Chondrocyte (in vitro differentiated cells): ENCODE results near the gene SCGB1D2. TPM values are rescaled to one million over a fixed set of nuclear protein-coding genes. Genes with fewer than 3 reads are reported as not detected.

ENCODE experiments used
- DNase-seq: peaks from one replicate; pipeline ENCODE4 v3.0.0; 2021; ENCODE audit warnings: mixed read lengths, low spot score
- H3K27ac Mint-ChIP-seq: one replicate; pipeline ENCODE4 v1.8.0; 2021; ENCODE audit warnings: mild to moderate bottlenecking, moderate library complexity, mixed read lengths; ENCODE audit not compliant: unreplicated experiment
- H3K27me3 Mint-ChIP-seq: 2 replicates; pipeline ENCODE4 v1.8.0; 2021; ENCODE audit warnings: low read depth, mixed read lengths
- H3K36me3 Mint-ChIP-seq: 2 replicates; pipeline ENCODE4 v1.8.0; 2021; ENCODE audit warnings: low read depth, mixed read lengths
- H3K4me1 Mint-ChIP-seq: 2 replicates; pipeline ENCODE4 v1.8.0; 2021; ENCODE audit warnings: low read depth, mild to moderate bottlenecking, mixed read lengths
- H3K4me3 Mint-ChIP-seq: one replicate; pipeline ENCODE4 v1.8.0; 2021; ENCODE audit warnings: mild to moderate bottlenecking, moderate library complexity, mixed read lengths; ENCODE audit not compliant: unreplicated experiment
- H3K9me3 Mint-ChIP-seq: 2 replicates; pipeline ENCODE4 v1.8.0; 2021; ENCODE audit warnings: low read depth, mixed read lengths
- CTCF ChIP-seq: fragments of 200-600 bp; sonication (generic); IDR thresholded peaks from 2 replicates; pipeline ENCODE4 v1.5.0; 2021; ENCODE audit warnings: antibody characterized with exemption, mild to moderate bottlenecking, moderate library complexity
- total RNA-seq: library from RNA; stranded (reverse); gene quantifications from 3 replicates; pipeline ENCODE4 v1.2.1, GENCODE V29; 2021

SCGB1D2 gene
- total RNA-seq, 1 donor from 2014 or later = not detected

GRCh38 chr11:62256281-62256680, 14.2 kb downstream of the SCGB1D2 start:
- no peak for DNase-seq
- Mint-ChIP-seq H3K4me1 (no peaks in the 10 kb centered on the region), H3K27me3 (peaks cover 33% of the 10 kb centered on the region), H3K36me3 (peaks cover 6% of the 10 kb centered on the region), H3K9me3 (peaks cover 22% of the 10 kb centered on the region), H3K4me3 (no peak overlapping the region), H3K27ac (no peak overlapping the region)
- TF ChIP-seq CTCF = no peak

GRCh38 chr11:62260261-62260953, 18.4 kb downstream of the SCGB1D2 start:
- Mint-ChIP-seq H3K9me3 (no peaks in the 10 kb centered on the region), H3K4me3 (no peak overlapping the region), H3K27ac (no peak overlapping the region), H3K27me3 (peaks cover 56% of the 10 kb centered on the region), H3K4me1 (no peaks in the 10 kb centered on the region), H3K36me3 (no peaks in the 10 kb centered on the region)
- TF ChIP-seq CTCF = no peak
- no peak for DNase-seq

- Mint-ChIP-seq H3K4me1 (no peaks in the 10 kb centered on the region), H3K9me3 (no peaks in the 10 kb centered on the region), H3K4me3 (no peak overlapping the region), H3K36me3 (no peaks in the 10 kb centered on the region), H3K27ac (no peak overlapping the region), H3K27me3 (peaks cover 50% of the 10 kb centered on the region)
- no peak for TF ChIP-seq CTCF
- DNase-seq = no peak
Observed at GRCh38 chr11:62264004-62264403, 22.0 kb downstream of the SCGB1D2 start.

GRCh38 chr11:62266558-62266957, 24.5 kb downstream of the SCGB1D2 start:
- H3K27me3 Mint-ChIP-seq = peaks cover 47% of the 10 kb centered on the region
- H3K27ac Mint-ChIP-seq = no peak overlapping the region
- no peak for DNase-seq
- no peak for TF ChIP-seq CTCF
- H3K9me3 Mint-ChIP-seq = no peaks in the 10 kb centered on the region
- no peaks in the 10 kb centered on the region for H3K36me3 Mint-ChIP-seq
- H3K4me1 Mint-ChIP-seq = no peaks in the 10 kb centered on the region
- H3K4me3 Mint-ChIP-seq = no peak overlapping the region

- Mint-ChIP-seq H3K36me3 (no peaks in the 10 kb centered on the region), H3K9me3 (no peaks in the 10 kb centered on the region), H3K27ac (no peak overlapping the region), H3K27me3 (peaks cover 47% of the 10 kb centered on the region), H3K4me3 (no peak overlapping the region), H3K4me1 (no peaks in the 10 kb centered on the region)
- DNase-seq = no peak
- TF ChIP-seq CTCF = no peak
Observed at GRCh38 chr11:62267050-62267449, 25.0 kb downstream of the SCGB1D2 start.
